Measurements from ENCODE around the gene MTCH2.
A peak's percentile ranks its signal among the peaks of the same experiment; 100 is the strongest.
"Not testable (repeated sequence)": the region's sequence is repeated elsewhere in the genome, so short reads cannot be mapped to it uniquely, and the experiment has no call there.

MTCH2 gene

DNA sequence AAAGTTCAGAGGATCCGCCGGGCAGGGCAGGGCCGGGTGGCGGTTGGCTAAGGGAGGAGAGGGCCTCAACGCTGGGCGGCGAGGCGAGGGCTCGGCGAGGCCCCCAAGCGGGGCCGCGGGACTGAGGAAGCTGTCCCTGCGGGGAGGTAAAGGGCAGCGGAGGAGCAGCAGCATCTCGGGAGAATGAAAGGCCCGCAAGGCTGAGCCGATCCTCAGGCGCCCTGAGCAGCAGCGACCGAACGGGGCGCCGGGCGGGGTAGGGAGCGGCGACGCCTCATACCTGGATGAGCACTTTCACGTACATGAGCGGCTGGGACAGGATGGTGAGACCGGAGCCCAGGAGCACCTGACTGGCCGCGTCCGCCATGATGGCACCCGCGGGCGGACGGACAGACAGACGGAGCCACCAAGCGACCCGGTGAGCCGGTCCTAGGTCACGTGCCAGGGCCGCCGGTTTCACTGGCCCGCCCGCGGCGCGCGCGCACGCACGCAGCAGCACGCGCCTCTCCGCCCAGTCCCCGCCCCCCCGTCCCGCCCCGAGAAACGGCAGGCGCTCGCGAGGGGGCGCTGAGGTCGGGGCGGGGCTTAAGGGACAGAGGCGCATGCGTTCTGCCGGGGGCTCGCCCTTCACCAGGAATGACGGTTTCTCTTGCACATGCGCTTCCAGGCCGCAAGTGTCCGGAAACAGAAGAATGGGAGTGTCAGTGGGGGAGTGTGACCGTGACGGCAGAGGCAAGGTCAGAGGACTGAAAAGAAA is at the start of gene MTCH2:
TSS of gene MTCH2 (minus strand) at position 461 of the 757 bp plus-strand sequence. CDS start at position 367, 94 bp downstream.
- peak; percentile 97 for DNase-seq

DNA sequence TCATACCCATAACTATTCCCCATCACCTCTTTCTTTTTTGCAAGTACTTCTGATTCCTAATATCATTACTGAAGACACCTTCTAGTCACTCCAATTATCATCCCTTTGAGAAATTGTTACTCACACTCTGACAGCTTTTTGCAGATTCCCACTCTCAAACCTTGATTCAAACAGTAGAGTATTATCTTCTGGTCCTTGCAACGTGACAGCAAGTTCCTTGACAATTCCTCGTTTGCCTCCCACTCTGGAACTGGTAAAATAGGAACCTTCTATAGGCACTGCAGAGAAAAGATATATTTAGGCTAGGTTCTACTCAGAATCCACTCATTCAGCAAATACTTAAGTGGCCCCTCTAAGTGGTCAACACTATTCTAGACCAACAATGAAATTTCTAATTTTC is 49.6 kb upstream of the MTCH2 start:
- no peak for DNase-seq

DNA sequence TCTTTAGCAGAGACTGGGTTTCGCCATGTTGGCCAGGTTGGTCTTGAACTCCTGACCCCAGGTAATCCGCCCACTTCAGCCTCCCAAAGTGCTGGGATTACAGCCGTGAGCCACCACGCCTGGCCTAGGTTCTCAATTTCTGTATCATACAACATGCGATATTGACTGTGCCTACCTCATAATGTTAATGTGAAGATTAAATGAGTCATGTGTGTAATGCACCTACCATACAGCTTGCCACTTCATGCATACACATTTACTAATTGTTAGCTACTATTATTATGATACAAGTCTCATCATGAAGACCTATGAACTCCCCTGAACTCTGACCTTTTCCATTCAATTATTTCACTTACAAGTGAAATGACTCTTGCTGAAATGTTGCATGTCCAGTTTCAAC is 47.1 kb upstream of the MTCH2 start:
- no peak for DNase-seq

DNA sequence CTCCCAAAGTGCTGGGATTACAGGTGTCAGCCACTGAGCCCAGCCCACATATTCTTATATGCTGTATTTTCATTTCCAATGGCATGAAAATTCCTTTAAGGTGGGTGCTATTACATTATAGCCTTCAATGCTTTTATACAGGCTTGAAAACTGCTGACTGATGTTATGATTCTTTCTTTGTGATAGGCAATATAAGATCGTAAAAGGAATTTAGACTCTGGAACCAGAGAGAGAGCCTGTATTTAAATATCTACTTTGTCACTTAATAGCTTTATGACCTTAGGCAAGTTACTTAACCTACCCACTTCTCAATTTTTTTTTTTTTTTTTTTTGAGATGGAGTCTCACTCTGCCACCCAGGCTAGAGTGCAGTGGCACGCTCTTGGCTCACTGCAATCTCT is 46.6 kb upstream of the MTCH2 start:
- DNase-seq: no peak

DNA sequence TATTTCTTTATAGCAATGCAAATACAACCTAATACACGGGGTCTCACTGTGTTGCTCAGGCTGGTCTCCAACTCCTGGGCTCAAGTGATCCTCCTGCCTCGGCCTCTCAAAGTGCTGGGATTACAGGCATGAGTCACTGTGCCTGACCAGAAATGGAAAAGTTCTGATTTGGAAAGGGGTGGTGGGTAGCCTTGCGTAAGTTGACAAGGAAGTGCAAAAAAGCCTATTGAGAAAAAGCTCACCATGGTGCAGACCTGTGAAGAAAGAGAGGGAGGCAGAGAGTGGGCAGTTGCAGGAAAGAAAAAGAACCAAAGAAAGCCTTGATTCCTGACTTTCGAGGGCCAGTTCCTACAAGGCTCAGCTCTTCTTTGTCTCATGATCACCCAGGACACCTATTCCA is 45.8 kb upstream of the MTCH2 start:
- DNase-seq: no peak

DNA sequence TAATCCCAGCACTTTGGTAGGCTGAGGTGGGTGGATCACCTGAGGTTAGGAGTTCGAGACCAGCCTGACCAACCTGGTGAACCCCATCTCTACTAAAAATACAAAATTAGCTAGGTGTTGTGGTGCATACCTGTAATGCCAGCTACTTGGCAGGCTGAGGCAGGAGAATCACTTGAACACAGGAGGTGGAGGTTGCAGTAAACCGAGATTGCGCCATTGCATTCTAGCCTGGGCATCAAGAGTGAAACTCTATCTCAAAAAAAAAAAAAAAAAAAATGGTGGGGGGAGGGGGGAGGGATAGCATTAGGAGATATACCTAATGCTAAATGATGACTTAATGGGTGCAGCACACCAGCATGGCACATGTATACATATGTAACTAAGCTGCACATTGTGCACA is 44.3 kb upstream of the MTCH2 start:
- not testable (repeated sequence) for DNase-seq

DNA sequence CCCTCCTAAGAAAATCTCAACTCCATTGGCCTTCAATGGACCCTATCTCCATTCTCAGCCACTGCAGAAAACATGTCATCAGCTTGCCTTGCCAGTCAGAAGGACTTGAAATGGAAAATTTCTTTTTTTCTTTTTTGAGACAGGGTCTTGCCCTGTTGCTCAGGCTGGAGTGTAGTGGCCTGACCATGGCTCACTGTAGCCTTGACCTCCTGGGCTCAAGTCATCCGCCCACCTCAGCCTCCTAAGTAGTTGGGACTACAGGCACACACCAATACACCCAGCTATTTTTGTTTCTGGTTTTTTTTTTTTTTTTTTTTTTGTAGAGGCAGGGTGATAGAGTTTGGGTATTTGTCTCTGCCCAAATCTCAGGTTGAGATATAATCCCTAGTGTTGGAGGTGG is 43.8 kb upstream of the MTCH2 start:
- no peak for DNase-seq

DNA sequence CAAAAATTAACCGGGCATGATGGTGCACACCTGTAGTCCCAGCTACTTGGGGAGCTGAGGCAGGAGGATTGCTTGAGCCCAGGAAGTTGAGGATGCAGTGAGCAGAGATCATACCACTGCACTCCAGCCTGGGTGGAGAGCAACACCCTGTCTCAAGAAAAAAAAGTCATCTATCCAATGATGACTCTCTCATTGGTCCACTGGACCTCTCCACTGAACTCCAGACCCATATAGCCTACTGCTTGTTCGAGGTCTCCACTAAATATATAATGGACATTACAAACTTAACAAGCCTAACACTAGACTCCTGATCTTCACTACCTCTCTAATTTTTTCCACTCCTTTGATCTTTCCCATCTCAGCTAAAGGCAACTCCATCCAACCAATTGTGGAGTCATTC is 33.5 kb upstream of the MTCH2 start:
- DNase-seq: no peak

DNA sequence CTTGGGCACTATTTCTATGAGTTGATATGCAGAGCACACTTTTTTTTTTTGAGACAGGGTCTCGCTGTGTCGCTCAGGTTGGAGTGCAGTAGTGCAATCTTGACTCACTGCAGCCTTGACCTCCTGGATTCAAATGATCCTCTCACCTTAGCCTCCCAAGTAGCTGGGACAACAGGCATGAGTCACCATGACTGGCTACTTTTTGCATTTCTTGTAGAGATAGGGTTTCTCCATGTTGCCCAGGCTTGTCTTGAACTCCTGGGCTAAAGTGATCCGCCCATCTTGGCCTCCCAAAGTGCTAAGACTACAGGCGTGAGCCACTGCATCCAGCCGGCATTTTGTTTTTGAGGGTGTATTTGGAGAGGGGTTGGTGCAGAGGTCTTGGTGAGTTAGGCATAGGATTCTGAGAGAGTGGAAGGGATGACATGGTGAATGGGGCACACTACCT is 29.9 kb upstream of the MTCH2 start:
- no peak for DNase-seq

DNA sequence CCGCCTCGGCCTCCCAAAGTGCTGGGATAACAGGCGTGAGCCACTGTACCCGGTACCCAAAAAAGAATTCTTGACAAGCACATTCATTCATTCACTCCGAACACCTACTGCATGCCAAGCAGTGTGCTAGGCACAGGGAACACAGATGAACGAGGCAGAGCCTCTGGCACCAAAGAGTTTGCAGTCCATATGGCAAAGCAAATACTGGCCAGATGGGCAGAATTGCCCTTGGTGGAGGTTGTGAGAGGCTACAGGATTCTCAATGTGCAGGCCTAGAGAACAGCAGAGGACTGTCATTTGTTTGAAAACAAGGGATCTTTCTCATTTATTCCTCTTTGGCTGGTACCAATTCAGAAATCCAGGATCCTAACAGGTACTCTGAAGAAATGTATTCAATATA is 27.5 kb upstream of the MTCH2 start:
- no peak for DNase-seq

DNA sequence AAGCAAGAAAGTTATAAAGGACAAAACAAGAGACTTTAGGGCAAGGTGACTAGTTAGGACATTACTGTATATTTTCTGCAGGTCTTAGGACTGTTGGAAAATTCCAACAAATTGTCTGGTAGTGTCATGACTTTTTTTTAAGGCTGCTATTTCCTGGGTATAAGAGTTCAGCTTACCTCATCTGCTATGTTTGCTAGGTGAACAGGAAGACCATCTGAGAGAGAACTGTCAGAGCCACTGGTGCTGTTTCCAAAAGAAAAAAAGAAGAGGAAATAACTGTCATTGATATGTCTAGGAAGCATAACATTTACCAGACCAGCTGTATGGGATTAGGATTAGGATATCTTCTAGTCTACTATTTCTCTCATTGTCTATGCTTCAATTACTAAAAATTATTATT is 26.3 kb upstream of the MTCH2 start:
- peak; percentile 34 for DNase-seq

DNA sequence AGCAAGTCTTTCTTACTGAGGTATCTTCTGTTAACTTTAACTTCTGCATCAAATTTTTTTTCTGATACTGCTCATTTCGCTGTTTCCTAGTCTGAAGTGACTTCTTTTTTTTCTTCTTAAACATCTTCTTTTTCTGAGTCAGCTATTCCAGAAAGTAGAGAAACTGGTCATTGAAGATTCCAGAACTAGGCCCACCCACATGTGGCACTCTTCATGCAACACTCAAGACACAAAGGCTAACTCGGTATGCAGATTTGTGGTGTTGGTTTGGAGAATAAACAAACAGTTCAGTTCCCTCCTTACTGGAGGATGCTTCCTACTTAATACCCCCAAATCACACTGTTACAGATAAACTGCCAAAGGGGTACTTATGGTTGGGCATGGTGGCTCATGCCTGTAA is 25.2 kb upstream of the MTCH2 start:
- no peak for DNase-seq

DNA sequence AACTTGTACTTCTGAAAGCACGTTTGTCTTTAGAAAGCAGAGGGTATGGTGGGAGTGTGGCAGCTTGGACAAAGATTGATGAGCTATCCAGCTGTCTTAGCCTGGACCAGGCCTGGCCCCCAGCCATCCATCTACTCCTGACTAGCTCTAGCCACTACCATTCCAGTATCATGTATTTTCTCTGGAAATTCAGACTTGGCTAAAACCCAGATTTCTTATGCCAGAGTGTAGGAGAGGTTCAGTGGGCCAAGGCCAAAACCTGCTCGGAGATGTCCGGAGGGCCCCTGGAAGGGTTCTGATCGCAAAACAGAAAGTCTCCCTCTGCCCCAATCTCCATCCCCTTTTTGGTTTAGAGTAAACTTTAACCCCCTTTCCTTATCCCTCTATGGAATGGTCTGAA is 24.8 kb upstream of the MTCH2 start:
- no peak for DNase-seq

DNA sequence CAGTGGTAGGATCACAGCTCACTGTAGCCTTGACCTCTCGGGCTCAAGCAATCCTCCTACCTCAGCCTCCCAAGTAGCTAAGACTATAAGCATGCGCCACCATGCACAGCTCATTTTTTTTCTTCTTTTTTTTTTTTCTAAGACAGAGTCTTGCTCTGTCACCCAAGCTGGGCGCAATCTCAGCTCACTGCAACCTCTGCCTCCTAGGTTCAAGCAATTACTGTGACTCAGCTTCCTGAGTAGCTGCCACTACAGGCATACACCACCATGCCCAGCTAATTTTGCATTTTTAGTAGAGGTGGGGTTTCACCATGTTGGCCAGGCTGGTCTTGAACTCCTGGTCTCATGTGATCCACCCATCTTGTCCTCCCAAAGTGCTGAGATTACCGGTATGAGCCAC is 22.6 kb upstream of the MTCH2 start:
- DNase-seq: not testable (repeated sequence)

DNA sequence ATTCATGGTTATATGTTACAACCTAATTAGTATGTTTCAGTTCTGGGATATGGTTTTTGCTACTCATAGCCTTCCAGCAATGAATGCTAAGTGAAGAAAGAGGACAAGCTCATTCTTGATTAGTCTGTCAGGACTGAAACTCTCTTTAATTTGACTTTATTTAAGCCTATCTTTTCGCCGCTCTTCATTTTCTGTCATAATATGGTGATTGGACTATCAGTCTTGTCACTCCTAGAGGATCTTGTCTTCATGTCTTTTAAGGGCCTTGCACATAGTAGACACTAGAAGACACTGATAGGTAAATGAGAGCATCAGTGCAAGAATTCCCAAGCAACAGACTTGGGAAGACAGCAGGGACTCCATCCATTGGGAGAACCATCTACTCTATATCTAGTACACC is 18.9 kb upstream of the MTCH2 start:
- no peak for DNase-seq

DNA sequence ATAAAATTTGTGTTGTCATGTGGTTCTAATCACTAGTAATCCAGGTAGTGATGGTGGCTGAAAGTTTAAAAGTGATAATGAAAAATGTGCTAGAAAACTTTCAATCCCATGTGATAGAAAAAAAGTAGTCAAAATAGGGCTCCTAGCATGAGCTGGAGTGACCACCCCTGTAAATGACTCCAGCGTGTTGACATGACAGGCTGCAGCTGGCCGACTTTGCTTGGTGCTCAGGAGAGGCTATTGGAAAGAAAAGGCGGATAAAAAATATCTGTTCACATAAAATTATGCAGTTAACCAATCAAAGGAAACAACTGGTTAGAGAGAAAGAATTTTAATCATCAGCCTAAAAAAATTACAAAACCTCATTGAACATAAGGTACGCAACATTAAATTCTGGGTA is 16.9 kb upstream of the MTCH2 start:
- no peak for DNase-seq

DNA sequence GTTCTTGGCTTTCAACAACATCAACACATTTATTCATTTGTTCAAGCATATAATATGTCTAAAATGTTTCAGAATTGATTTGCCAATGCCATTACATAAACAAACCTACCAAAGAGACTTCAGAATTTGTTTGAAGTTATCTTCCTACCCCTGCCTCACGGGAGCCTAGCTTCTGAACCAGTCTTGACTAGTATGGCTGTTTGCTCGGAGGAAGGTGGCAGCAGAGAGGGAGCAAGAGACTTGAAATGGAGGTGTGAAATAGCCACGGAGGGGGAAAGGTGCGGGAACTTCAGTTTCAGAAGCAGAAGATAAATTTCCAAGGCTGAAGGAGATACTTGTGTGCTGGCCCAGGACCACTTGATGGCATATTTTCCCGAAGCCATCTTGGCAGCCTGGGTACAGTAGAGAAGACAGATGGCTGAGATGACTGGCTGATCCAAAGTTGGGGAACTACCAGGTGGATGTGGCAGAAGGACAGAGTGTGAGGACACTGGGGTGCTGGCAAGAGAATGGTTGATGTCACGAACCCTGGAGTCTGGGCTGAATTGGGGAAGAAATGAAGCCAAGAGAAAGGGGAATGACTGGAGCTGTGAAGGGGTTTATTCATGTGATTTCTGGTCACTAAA is 14.0 kb upstream of the MTCH2 start:
- DNase-seq: no peak

DNA sequence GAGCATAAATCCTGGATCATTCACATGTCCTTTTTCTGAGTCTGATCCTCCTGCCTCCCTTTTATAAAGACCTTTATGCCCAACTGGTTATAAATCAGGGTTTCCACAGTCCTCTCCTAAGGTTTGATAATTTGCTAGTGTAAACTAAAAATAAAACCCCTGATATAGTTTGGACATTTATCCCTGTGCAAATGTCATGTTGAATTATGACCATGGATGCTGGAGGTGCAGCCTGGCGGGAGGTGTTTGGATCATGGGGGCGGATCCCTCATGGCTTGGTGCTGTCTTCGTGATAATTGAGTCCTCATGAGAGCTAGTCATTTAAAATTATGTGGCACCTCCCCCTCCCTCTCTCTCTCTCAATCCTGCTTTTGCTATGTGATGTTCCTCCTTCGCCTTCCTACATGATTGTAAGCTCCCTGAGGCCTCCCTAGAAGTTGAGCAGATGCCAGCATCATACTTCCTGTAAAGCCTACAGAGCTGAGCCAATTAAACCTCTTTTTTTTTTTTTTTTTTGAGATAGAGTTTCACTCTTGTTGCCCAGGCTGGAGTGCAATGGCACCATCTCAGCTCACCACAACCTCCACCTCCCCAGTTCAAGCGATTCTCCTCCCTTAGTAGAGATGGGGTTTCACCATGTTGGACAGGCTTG is 9.6 kb upstream of the MTCH2 start:
- no peak for DNase-seq

DNA sequence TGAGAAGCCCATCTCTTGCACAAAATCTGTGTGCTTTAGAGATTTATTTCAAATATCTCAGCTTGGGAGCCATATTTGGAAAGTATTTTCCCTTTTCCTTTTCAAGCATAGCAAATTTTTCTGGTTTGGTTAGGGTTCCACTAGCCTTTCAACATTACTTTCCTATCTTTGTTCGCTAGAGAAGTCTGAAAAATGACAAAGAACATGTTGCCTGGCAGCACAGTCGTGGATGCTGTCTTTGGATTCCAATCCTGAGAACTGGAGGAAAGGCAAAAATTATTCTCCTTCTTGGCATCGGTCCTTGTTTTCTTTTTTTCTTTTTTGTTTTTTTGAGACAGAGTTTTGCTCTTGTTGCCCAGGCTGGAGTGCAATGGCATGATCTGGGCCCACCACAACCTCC is 6.9 kb upstream of the MTCH2 start:
- DNase-seq: no peak

DNA sequence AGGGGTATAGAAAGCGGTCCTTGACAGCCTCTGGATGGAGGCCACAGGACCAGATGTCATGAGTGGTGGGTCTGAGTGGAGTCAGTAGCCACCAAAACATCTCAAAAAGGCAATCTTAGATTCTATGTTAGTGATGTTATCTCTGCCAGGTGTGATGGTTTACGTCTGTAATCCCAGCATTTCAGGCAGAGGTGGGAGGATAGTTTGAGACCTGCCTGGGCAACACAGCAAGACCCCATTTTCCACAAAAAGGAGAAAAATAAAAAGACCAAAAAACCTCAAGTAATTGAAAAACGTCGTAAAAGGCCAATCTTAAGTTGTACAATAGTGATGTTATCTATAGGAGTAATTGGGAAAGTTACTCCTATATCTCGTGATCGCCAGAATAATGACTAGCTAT is 3.7 kb upstream of the MTCH2 start:
- no peak for DNase-seq

DNA sequence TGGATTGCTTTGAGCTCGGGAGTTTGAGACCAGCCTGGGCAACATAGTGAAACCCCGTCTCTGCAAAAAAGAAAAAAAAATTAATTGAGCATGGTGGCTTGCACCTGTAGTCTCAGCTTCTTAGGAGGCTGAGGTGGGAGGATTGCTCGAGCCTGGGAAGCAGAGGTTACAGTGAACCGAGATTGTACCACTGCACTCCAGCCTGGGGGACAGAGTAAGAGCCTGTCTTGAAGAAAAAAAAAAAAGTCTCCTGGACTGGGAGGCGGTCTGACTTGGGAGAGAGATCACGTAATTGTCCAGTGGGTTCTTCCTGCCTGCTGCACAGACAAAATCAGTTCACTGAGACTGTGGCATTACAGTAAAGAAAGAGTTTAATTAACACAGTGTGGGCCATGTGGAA is 3.1 kb upstream of the MTCH2 start:
- no peak for DNase-seq

DNA sequence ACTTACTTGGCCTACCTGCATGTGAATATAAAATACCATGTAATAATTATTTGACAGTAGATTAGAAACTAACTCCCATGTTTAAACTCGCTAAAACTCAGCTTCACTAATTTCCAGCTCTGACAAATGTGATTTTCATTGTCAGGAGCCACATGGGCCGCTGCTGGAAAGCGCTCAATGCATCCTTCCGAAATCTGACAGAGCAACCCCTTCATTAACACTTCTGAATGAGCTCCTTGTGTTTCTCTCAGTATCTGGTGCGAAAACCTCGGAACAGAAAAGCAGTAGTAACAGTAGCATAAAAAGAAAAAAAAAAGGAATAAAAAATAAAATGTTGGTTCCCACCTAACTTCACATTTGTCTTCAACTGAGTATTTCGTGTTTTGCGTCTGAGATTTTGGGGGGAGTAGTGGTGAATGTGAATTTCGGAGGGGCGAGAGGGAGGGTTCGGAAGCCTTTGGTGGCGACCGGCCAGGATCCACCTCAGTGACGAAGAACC is 710 bp downstream of the MTCH2 start:
- DNase-seq: peak; percentile 24

DNA sequence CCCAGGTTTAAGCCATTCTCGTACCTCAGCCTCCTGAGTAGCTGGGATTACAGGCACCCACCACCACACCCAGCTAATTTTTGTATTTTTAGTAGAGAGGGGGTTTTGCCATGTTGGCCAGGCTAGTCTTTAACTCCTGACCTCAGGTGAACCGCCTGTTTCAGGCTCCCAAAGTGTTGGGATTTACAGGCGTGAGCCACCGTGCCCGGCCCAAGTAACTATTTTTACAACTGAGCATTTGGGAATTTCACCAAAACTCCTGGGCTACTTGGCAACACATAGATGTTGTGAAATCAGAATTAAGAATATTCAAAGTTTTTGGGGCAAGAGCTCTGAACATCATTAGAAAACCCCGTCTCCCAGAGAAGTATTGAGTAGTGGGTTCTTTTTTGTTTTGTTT is 1.9 kb downstream of the MTCH2 start:
- DNase-seq: not testable (repeated sequence)

DNA sequence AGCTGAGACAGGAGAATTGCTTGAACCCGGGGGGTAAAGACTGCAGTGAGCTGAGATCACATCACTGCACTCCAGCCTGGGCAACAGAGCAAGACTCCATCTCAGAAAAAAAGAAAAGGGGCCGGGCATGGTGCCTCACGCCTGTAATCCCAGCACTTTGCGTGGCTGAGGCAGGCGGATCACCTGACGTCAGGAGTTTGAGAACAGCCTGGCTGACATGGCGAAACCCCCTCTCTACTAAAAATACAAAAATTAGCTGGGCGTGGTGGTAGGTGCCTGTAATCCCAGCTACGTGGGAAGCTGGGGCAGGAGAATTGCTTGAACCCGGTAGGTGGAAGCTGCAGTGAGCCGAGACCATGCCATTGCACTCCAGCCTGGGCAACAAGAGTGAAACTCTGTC is 6.0 kb downstream of the MTCH2 start:
- DNase-seq: not testable (repeated sequence)

Measured in DMS53 (cell line).